Trophoblast cell (in vitro differentiated cells and primary cell): ENCODE data around the gene TBXAS1.

ENCODE experiments used
- DNase-seq, 2 donors: peaks; one replicate each; pipeline ENCODE4 v3.0.0-alpha.2; 2016
- H2AFZ ChIP-seq: 2 replicates; pipeline ENCODE4 v1.6.1; 2013; ENCODE audit warnings: low read length, moderate library complexity, mild to moderate bottlenecking; ENCODE audit not compliant: insufficient read depth, poor library complexity
- H2AK5ac ChIP-seq: 2 replicates; pipeline ENCODE4 v1.6.1; 2013; ENCODE audit warnings: mild to moderate bottlenecking, low read length
- H2BK120ac ChIP-seq: 2 replicates; pipeline ENCODE4 v1.6.1; 2013; ENCODE audit warnings: low read length, mild to moderate bottlenecking, moderate library complexity; ENCODE audit not compliant: insufficient read depth, poor library complexity
- H2BK12ac ChIP-seq: 2 replicates; pipeline ENCODE4 v1.6.1; 2013; ENCODE audit warnings: mild to moderate bottlenecking, low read length, moderate library complexity
- H2BK5ac ChIP-seq: 2 replicates; pipeline ENCODE4 v1.6.1; 2013; ENCODE audit warnings: low read length, low read depth, moderate library complexity, mild to moderate bottlenecking; ENCODE audit not compliant: poor library complexity
- H3K14ac ChIP-seq: 2 replicates; pipeline ENCODE4 v1.6.1; 2013; ENCODE audit warnings: mild to moderate bottlenecking, low read length
- H3K18ac ChIP-seq: 2 replicates; pipeline ENCODE4 v1.6.1; 2013; ENCODE audit warnings: mild to moderate bottlenecking, low read length
- H3K23ac ChIP-seq: 2 replicates; pipeline ENCODE4 v1.6.1; 2013; ENCODE audit warnings: low read length
- H3K27ac ChIP-seq: 2 replicates; pipeline ENCODE4 v1.5.1; 2013; ENCODE audit warnings: low read depth, mild to moderate bottlenecking, inconsistent platforms, low read length, moderate library complexity
- H3K27me3 ChIP-seq: 2 replicates; pipeline ENCODE4 v1.6.1; 2013; ENCODE audit warnings: inconsistent platforms, mild to moderate bottlenecking, low read length, moderate library complexity; ENCODE audit not compliant: insufficient read depth
- H3K36me3 ChIP-seq, 2 experiments: 1 replicate in 1 of 2; 2 replicates in 1 of 2; pipeline ENCODE4 v1.6.1; 2013; ENCODE audit warnings: low read length in 2 of 2, mild to moderate bottlenecking in 2 of 2, moderate library complexity in 1 of 2; ENCODE audit not compliant: insufficient read depth in 2 of 2, control insufficient read depth in 1 of 2
- H3K4ac ChIP-seq: 2 replicates; pipeline ENCODE4 v1.6.1; 2013; ENCODE audit warnings: low read depth, mild to moderate bottlenecking, low read length, moderate library complexity
- H3K4me1 ChIP-seq, 2 experiments: 1 replicate in 1 of 2; 2 replicates in 1 of 2; pipeline ENCODE4 v1.6.1; 2013; ENCODE audit warnings: low read length in 2 of 2, mild to moderate bottlenecking in 2 of 2, moderate library complexity in 1 of 2; ENCODE audit not compliant: insufficient read depth in 2 of 2, control insufficient read depth in 1 of 2
- H3K4me2 ChIP-seq: 2 replicates; pipeline ENCODE4 v1.6.1; 2013; ENCODE audit warnings: inconsistent platforms, mild to moderate bottlenecking, low read length, moderate library complexity
- H3K4me3 ChIP-seq: 2 replicates; pipeline ENCODE4 v1.5.1; 2013; ENCODE audit warnings: mild to moderate bottlenecking, low read depth, low read length, inconsistent platforms
- H3K79me1 ChIP-seq: one replicate; pipeline ENCODE4 v1.6.1; 2013; ENCODE audit warnings: low read length
- H3K79me2 ChIP-seq: 2 replicates; pipeline ENCODE4 v1.6.1; 2013; ENCODE audit warnings: low read length, mild to moderate bottlenecking; ENCODE audit not compliant: control insufficient read depth, insufficient read depth, poor library complexity
- H3K9ac ChIP-seq: 2 replicates; pipeline ENCODE4 v1.6.1; 2013; ENCODE audit warnings: mild to moderate bottlenecking, low read length
- H3K9me3 ChIP-seq: 2 replicates; pipeline ENCODE4 v1.6.1; 2013; ENCODE audit warnings: low read depth, mild to moderate bottlenecking, control low read depth, inconsistent platforms, low read length; ENCODE audit not compliant: insufficient read depth
- H4K12ac ChIP-seq: 2 replicates; pipeline ENCODE4 v1.6.1; 2013; ENCODE audit warnings: low read depth, mild to moderate bottlenecking, low read length, moderate library complexity
- H4K8ac ChIP-seq: 2 replicates; pipeline ENCODE4 v1.6.1; 2013; ENCODE audit warnings: low read depth, mild to moderate bottlenecking, low read length, moderate library complexity
- H4K91ac ChIP-seq: one replicate; pipeline ENCODE4 v1.6.1; 2013; ENCODE audit warnings: low read depth, mild to moderate bottlenecking, low read length, moderate library complexity
- WGBS: extraction: QIAGEN DNeasy Blood & Tissue Kit; methylation state at CpG from one replicate; pipeline ENCODE4 v1.1.7; 2013; ENCODE audit warnings: missing lambda C conversion rate; ENCODE audit not compliant: insufficient read length, insufficient coverage; ENCODE audit errors: extremely low coverage; 5-methylcytosine and 5-hydroxymethylcytosine counted together

The TBXAS1 gene

GRCh38 chr7:139947021-139947420 is 118.0 kb downstream of the TBXAS1 start:
- Histone ChIP-seq H3K9me3 (peaks cover 3% of the 10 kb centered on the region), H3K4me3 (no peak overlapping the region), H4K8ac (no peak overlapping the region), H3K18ac (no peak overlapping the region), H2AFZ (no peak overlapping the region), H2BK120ac (no peak overlapping the region), H3K36me3 (no peaks in the 10 kb centered on the region), H3K23ac (no peak overlapping the region), H4K12ac (no peak overlapping the region), H3K4me1 (no peaks in the 10 kb centered on the region), H3K79me2 (no peaks in the 10 kb centered on the region), H2BK12ac (no peak overlapping the region), H4K91ac (no peak overlapping the region), H3K79me1 (no peaks in the 10 kb centered on the region), H2BK5ac (no peak overlapping the region), H2AK5ac (no peak overlapping the region), H3K9ac (no peak overlapping the region), H3K27ac (no peak overlapping the region), H3K4me2 (no peak overlapping the region), H3K14ac (no peak overlapping the region), H3K4ac (no peak overlapping the region), H3K27me3 (no peaks in the 10 kb centered on the region)
- DNase-seq = no peak
- WGBS = no CpG with 5 or more reads among the region's 3 CpGs

GRCh38 chr7:139948167-139948566 is 119.1 kb downstream of the TBXAS1 start:
- H3K4me2 ChIP-seq = no peak overlapping the region
- H4K8ac ChIP-seq = no peak overlapping the region
- no peaks in the 10 kb centered on the region for H3K79me1 ChIP-seq
- no peak overlapping the region for H3K27ac ChIP-seq
- H3K4me1 ChIP-seq = no peaks in the 10 kb centered on the region
- H3K23ac ChIP-seq = no peak overlapping the region
- no peak overlapping the region for H2BK120ac ChIP-seq
- H3K27me3 ChIP-seq = no peaks in the 10 kb centered on the region
- H2BK5ac ChIP-seq = no peak overlapping the region
- H3K79me2 ChIP-seq = no peaks in the 10 kb centered on the region
- peaks cover 3% of the 10 kb centered on the region for H3K9me3 ChIP-seq
- no peak overlapping the region for H2AFZ ChIP-seq
- no peak overlapping the region for H2AK5ac ChIP-seq
- H3K14ac ChIP-seq = no peak overlapping the region
- no peak overlapping the region for H2BK12ac ChIP-seq
- no peak overlapping the region for H3K4ac ChIP-seq
- no peak overlapping the region for H4K12ac ChIP-seq
- no peak overlapping the region for H3K4me3 ChIP-seq
- H3K18ac ChIP-seq = no peak overlapping the region
- no peak overlapping the region for H4K91ac ChIP-seq
- no peak overlapping the region for H3K9ac ChIP-seq
- no peaks in the 10 kb centered on the region for H3K36me3 ChIP-seq
- DNase-seq = no peak
- WGBS = no CpG with 5 or more reads among the region's 2 CpGs

- H3K9ac ChIP-seq = no peak overlapping the region
- no peak overlapping the region for H3K23ac ChIP-seq
- no peak overlapping the region for H3K18ac ChIP-seq
- H2AK5ac ChIP-seq = no peak overlapping the region
- H3K4ac ChIP-seq = no peak overlapping the region
- H2AFZ ChIP-seq = no peak overlapping the region
- no peaks in the 10 kb centered on the region for H3K79me1 ChIP-seq
- H3K27ac ChIP-seq = no peak overlapping the region
- H3K27me3 ChIP-seq = no peaks in the 10 kb centered on the region
- no peak for DNase-seq
- no peak overlapping the region for H3K4me3 ChIP-seq
- no peak overlapping the region for H2BK120ac ChIP-seq
- no peaks in the 10 kb centered on the region for H3K79me2 ChIP-seq
- no peaks in the 10 kb centered on the region for H3K36me3 ChIP-seq
- no peak overlapping the region for H2BK12ac ChIP-seq
- H2BK5ac ChIP-seq = no peak overlapping the region
- WGBS = no CpG with 5 or more reads among the region's 10 CpGs
- no peak overlapping the region for H3K4me2 ChIP-seq
- H3K9me3 ChIP-seq = peaks cover 3% of the 10 kb centered on the region
- H3K14ac ChIP-seq = no peak overlapping the region
- no peak overlapping the region for H4K8ac ChIP-seq
- no peak overlapping the region for H4K12ac ChIP-seq
- no peaks in the 10 kb centered on the region for H3K4me1 ChIP-seq
- H4K91ac ChIP-seq = no peak overlapping the region
These were observed 119.7 kb downstream of the TBXAS1 start for GRCh38 chr7:139948587-139949335.

GRCh38 chr7:139949629-139950028 is 120.6 kb downstream of the TBXAS1 start:
- Histone ChIP-seq H3K18ac (no peak overlapping the region), H3K9ac (no peak overlapping the region), H3K4me2 (no peak overlapping the region), H3K14ac (no peak overlapping the region), H3K27me3 (no peaks in the 10 kb centered on the region), H4K8ac (no peak overlapping the region), H2BK5ac (no peak overlapping the region), H2BK120ac (no peak overlapping the region), H4K91ac (no peak overlapping the region), H2BK12ac (no peak overlapping the region), H3K79me2 (no peaks in the 10 kb centered on the region), H3K4me1 (no peaks in the 10 kb centered on the region), H3K36me3 (no peaks in the 10 kb centered on the region), H3K79me1 (no peaks in the 10 kb centered on the region), H3K9me3 (peaks cover 3% of the 10 kb centered on the region), H2AFZ (no peak overlapping the region), H2AK5ac (no peak overlapping the region), H3K4me3 (no peak overlapping the region), H3K4ac (no peak overlapping the region), H3K23ac (no peak overlapping the region), H4K12ac (no peak overlapping the region), H3K27ac (no peak overlapping the region)
- DNase-seq = no peak
- WGBS = no CpG with 5 or more reads among the region's 3 CpGs
